A549 (cell line): ENCODE results near the gene DCAF15.

Experiments
- CEBPB ChIP-seq, 2 experiments: fragments of >200 bp in 1 of 2; sonication (Bioruptor Twin) in 1 of 2; formaldehyde crosslinking in 1 of 2; IDR thresholded peaks; 2 replicates each; pipeline ENCODE4 v1.6.1; 2012 to 2016
- CHD2 ChIP-seq: fragments of 150-350 bp; IDR thresholded peaks from 2 replicates; pipeline ENCODE4 v1.6.1; 2014; ENCODE audit warnings: low read length; ENCODE audit not compliant: partially characterized antibody
- CHD4 ChIP-seq: fragments of 200-600 bp; sonication (generic); IDR thresholded peaks from 2 replicates; pipeline ENCODE4 v1.6.1; 2016; ENCODE audit warnings: antibody characterized with exemption, mild to moderate bottlenecking, borderline replicate concordance
- ESRRA ChIP-seq: fragments of 150-350 bp; IDR thresholded peaks from 2 replicates; pipeline ENCODE4 v1.6.1; 2014; ENCODE audit warnings: mild to moderate bottlenecking, low read length, borderline replicate concordance
- JUN ChIP-seq, 2 experiments: fragments of >200 bp; sonication (Bioruptor Twin); formaldehyde crosslinking; IDR thresholded peaks; 2 replicates in 1 of 2; 3 replicates in 1 of 2; pipeline ENCODE4 v1.6.1; 2016 to 2017
- MAX ChIP-seq: IDR thresholded peaks from 2 replicates; pipeline ENCODE4 v1.6.1; 2012
- POLR2A ChIP-seq: IDR thresholded peaks from 2 replicates; pipeline ENCODE4 v1.6.1; 2012; ENCODE audit warnings: mild to moderate bottlenecking, low read length
- RAD21 ChIP-seq, 2 experiments: fragments of >200 bp in 1 of 2; sonication (Bioruptor Twin) in 1 of 2; formaldehyde crosslinking in 1 of 2; IDR thresholded peaks in 1 of 2; conservative IDR thresholded peaks in 1 of 2; 2 replicates in 1 of 2; 3 replicates in 1 of 2; pipeline ENCODE4 v1.6.1; 2012 to 2018; ENCODE audit warnings: inconsistent platforms in 1 of 2
- SMC3 ChIP-seq: fragments of >200 bp; sonication (Bioruptor Twin); formaldehyde crosslinking; IDR thresholded peaks from 3 replicates; pipeline ENCODE4 v1.6.1; 2018; ENCODE audit warnings: inconsistent platforms
- USF2 ChIP-seq: fragments of 450-650 bp; IDR thresholded peaks from 2 replicates; pipeline ENCODE4 v1.6.1; 2014; ENCODE audit warnings: antibody characterized with exemption
- ZFP36 ChIP-seq: fragments of 450-650 bp; IDR thresholded peaks from 2 replicates; pipeline ENCODE4 v1.6.1; 2014; ENCODE audit warnings: borderline replicate concordance; ENCODE audit not compliant: partially characterized antibody
- TF ChIP-seq, protein P1 (sequence below): fragments of >200 bp; sonication (Bioruptor Twin); formaldehyde crosslinking; IDR thresholded peaks from 3 replicates; pipeline ENCODE4 v1.5.1; 2016

- TF ChIP-seq, protein P1, sequence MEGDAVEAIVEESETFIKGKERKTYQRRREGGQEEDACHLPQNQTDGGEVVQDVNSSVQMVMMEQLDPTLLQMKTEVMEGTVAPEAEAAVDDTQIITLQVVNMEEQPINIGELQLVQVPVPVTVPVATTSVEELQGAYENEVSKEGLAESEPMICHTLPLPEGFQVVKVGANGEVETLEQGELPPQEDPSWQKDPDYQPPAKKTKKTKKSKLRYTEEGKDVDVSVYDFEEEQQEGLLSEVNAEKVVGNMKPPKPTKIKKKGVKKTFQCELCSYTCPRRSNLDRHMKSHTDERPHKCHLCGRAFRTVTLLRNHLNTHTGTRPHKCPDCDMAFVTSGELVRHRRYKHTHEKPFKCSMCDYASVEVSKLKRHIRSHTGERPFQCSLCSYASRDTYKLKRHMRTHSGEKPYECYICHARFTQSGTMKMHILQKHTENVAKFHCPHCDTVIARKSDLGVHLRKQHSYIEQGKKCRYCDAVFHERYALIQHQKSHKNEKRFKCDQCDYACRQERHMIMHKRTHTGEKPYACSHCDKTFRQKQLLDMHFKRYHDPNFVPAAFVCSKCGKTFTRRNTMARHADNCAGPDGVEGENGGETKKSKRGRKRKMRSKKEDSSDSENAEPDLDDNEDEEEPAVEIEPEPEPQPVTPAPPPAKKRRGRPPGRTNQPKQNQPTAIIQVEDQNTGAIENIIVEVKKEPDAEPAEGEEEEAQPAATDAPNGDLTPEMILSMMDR, result no peak
- no peak for TF ChIP-seq ESRRA
- no peak for TF ChIP-seq ZFP36
- TF ChIP-seq POLR2A, result no peak
- TF ChIP-seq CHD4, result no peak
- TF ChIP-seq SMC3, result no peak
- no peak for TF ChIP-seq MAX
- TF ChIP-seq RAD21 (conservative IDR thresholded peaks at IDR 0.05 in 1 of 2, IDR thresholded peaks at IDR 0.05 in 1 of 2), result no peak
- TF ChIP-seq USF2, result no peak
- no peak for TF ChIP-seq CHD2
- no peak for TF ChIP-seq CEBPB (IDR thresholded peaks at IDR 0.05)
- TF ChIP-seq JUN (IDR thresholded peaks at IDR 0.05), result no peak
These were observed 7.9 kb downstream of the DCAF15 start for GRCh38 chr19:13959962-13960862.
